ENCODE measurements around the gene YAE1.
"Not testable (repeated sequence)": the region's sequence is repeated elsewhere in the genome, so short reads cannot be mapped to it uniquely, and the experiment has no call there.

Gene YAE1, protein sequence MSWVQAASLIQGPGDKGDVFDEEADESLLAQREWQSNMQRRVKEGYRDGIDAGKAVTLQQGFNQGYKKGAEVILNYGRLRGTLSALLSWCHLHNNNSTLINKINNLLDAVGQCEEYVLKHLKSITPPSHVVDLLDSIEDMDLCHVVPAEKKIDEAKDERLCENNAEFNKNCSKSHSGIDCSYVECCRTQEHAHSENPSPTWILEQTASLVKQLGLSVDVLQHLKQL

DNA sequence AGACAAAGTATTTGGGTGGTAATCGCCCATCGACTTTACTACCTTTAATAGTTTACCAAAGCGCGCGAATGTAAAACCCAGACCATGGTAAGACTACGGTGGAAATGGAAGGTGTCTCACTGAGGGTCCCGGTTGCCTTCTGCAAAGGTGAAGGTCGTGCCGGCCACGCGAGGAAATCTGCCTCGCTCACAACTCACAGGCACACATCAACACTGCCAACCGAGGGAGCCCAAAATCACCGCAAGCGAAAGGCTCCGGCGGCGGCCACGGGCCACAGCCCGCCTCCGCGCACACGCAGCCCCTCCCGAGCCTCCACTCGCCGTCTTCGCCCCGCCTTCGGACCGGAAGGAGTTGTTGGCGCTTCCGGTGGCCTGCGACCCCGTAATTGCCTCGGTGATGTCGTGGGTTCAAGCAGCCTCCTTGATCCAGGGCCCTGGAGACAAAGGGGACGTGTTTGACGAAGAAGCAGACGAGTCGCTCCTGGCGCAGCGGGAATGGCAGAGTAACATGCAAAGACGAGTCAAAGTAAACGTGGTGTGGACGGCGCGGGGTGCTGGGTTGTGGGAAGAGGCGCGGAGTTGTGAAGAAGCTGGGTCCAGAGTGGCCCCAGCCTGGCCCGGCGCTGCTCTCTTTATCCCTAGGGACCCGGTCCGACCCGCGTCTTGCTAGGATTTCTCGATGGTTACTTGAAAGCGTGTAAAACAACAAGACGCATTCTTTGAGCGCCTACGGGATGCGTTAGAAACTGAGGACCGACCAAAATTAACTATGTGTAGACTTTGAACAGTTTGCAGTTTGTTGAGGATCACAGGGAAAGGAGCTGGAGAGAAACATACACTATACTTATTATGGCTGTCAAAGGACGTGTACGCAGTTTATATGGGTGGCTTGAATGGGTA is at the start of gene YAE1:
Gene YAE1 (plus strand): TSS at position 382 of the 899 bp plus-strand sequence. CDS start 15 bp downstream, at position 397.
- DNase-seq (ENCODE audit: low read depth), result peak; percentile 39

DNA sequence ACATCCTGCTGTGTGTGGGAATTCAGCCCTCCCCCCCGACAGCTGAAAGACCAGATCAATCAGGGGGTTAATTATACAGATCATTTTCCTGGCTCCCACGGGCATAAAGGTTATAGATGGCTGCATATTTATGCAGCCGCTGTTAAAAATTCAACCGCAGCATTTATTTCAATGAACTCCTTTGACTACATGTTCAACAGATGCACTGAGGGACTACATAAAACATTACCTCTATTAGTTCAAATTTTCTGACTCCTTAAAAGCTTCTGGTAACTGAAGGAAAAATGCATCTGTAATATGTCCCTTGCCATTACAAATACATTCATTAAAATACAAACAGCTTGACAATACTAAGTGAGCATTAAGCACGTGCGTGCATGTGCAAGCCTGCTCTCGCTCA is 49.7 kb upstream of the YAE1 start:
- DNase-seq (ENCODE audit: low read depth), result no peak

DNA sequence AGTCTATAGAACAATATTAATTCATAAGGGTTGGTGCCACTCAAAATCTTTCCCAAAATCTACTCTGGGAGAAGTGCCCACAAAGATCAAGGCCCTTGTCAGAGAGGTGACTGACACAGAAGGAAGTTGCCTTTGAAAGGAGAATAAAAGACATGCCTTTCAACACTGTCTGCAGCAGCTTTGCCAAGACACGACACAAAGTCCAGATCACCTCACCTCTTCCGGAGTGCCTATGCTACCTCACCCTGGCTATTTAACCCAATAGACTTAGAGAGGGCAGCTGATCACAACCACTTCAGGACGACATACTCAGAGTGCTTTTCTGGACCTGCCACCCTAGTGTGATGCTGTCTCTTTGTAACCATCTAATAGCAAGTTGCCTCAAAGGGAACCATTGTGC is 49.0 kb upstream of the YAE1 start:
- no peak for DNase-seq (ENCODE audit: low read depth)

DNA sequence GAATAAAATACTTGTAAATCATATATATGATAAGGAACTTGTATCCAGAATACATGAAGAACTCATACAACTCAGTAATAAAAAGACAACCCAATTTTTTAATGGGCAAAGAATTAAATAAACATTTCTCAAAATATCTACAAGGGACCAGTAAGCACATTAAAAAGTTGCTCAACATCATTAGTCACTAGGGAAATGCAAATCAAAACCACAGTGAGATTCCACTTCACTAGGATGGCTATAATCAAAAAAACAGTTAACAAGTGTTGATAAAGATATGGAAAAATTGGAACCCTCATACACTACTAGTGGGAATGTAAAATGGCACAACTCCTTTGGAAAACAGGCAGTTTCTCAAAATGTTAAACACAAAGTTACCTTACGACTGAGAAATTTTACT is 40.3 kb upstream of the YAE1 start:
- DNase-seq (ENCODE audit: low read depth), result no peak

DNA sequence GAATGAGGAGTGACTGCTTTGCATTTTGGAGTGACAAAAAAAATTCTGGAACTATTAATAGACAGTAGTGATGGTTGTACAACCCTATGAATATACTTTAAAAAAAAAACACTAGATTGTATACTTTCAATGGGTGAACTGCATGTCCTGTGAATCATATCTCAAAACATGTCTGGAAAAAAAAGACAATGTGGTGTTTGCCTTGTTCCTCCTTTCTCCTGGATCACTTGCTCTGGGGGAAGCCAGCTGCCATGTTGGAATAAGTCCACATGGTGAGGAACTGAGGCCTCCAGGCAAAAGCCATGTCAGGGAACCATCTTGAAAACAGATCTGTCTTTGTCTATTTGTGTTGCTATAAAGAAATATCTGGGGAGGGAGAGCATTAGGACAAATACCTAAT is 39.5 kb upstream of the YAE1 start:
- no peak for DNase-seq (ENCODE audit: low read depth)

DNA sequence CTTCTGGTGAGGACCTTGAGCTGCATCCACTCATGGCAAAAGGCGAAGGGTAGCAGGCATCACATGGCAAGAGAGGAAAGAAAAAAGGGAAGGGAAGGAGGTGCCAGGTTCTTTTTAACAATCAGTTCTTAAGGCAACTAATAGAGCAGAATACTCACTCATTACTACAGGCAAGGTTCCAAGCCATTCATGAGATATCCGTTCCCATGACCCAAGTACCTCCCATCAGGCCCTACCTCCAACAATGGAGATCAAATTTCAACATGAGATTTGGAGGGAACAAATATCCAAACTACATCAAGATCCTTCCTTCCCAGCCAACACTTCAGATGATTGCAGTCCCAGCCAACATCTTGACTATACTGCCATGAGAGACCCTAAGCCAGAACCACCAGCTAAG is 38.9 kb upstream of the YAE1 start:
- DNase-seq (ENCODE audit: low read depth), result no peak

DNA sequence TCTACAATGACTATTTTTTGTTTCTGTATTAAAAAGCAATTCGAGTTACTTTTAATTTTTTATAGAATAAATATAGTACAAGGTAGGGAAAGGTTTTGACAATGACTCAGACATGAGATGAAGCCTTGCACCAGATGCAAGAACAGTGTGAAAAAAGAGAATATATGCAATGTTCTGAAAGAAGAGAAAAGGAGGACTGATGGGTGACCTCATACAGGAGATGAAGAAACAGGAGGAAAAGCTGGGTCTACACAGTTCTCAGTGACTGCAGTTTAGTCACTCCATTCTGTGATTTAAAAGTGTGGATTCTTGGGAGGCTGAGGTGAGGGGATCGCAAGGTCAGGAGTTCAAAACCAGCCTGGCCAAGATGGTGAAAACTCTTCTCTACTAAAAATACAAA is 38.3 kb upstream of the YAE1 start:
- DNase-seq (ENCODE audit: low read depth), result no peak

DNA sequence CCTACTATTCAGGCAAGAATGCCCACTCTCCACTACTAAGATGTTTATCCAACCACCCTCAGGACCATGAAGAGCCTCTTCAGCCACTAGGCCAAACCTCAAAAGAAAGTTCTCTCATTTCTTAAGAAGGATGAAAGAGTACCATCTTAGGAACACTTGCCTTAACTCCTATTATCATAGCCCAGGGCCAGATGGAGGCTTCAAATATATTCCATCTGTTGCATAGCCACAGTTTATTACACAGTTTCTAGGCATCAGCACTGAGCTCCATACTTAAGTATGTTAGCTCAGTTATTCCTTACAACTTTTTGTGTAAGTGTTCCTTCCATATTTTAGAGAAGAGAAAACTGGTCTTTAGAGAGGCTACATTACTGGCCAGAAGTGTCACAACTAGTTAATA is 37.4 kb upstream of the YAE1 start:
- no peak for DNase-seq (ENCODE audit: low read depth)

DNA sequence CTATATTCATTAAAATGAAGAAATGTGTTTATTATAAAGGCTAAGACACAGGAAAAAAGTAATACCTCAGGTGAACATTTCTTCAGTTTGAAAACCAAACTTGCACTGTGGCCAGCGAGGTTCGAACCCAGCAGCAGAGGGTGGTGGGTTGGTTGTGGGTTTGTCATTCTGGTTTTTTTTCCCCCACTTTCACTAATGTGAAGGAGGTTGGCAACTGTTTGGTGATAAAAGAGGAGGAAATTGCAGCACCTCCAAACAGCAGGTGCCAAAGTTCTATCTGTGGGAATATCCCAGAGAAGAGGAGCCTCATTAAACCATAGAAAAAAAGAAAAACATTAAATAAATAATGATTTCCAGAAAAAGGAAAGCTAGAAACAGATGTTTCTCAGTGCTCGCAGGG is 36.6 kb upstream of the YAE1 start:
- no peak for DNase-seq (ENCODE audit: low read depth)

DNA sequence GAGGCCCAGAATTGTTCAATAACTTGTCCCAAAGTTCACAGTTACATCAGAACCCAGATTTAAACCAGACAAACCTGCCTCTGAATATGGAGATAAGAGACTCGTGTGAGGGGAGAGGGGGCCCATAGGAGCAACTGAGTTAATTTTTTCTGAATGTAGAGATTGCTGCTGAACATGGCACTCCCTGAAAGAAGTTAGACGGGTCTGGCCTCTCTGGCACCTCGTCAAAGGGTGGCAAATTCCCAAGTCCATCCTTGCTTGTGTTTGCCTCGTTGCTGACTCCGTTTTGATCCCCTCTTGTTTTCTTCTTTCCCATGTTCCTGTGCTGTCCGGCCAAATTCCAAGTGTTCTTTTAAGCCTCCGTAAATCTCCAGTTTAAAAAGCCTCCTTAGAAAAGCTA is 35.2 kb upstream of the YAE1 start:
- DNase-seq (ENCODE audit: low read depth), result no peak

DNA sequence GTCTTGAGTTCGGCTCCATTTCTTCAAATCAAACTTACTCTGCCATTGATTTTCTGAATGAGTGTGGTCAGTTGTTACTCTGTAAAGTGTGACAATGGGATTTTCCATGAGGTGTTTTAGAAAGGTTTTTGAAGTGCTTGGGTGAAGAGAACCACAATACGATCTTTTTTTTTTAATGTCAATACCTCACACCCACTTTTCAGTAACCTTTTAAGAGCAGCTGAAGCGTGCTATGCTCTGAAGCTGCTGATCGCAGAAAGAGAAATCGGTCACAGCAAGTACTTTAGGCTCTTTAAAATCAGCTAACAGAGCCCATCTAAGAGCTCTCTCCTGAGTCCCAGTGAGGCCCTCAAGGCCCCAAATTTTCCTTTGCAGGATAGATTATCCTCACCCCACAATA is 34.4 kb upstream of the YAE1 start:
- DNase-seq (ENCODE audit: low read depth), result no peak

DNA sequence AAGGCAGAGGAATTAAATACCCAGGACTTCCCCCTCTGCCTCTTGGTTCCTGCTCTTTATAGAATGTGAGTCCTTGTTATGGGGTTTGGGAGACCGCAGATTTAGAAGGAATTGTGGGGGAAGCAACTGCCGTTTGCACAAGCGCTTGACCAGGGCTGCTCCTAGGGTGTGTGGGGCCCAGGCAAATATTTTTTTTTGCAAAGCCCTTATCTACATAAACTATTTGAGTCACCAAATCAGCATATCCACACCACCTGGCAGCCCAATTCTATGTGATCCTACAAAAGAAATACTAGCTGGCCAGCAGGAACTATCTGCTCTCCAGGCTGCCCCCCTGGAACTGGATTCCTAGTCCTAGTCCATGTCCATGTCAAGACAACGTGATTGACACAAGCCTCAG is 33.4 kb upstream of the YAE1 start:
- no peak for DNase-seq (ENCODE audit: low read depth)

DNA sequence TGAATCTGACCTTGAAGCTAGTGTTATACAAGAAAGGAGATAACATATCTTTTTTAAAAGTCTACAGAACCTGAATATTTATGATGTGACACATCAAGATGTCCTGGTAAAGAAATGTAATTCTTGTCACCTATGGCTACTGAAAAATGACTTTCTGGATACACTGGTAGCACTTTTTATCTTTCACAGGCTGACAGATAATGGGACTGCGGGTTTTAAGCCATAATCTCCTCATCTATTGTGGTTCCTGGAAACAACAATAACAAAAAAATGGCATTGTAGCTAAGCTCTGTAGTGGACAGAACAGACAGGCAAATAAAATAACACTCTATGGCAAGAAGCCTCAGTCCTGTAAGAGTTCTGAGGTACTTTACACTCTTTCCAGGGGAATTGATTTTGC is 31.6 kb upstream of the YAE1 start:
- DNase-seq (ENCODE audit: low read depth), result no peak

DNA sequence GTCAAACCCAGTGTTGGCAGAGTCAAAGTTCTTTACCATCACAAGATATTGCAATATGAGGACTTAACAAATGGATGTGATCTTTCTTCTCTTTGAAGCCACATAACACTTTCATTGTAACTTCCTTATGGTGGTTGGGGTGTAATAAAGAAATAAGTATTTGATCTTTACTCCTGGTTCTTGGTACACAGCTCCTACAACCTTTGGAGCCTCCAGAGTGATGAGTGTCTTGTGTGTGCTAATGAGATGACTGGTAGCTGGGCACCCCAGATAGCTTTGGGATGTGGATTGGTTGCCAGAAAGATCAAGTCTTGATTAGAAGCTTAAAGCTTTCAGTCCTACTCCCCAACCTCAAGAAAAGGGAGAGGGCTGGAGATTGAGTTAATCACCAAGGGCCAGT is 31.1 kb upstream of the YAE1 start:
- no peak for DNase-seq (ENCODE audit: low read depth)

DNA sequence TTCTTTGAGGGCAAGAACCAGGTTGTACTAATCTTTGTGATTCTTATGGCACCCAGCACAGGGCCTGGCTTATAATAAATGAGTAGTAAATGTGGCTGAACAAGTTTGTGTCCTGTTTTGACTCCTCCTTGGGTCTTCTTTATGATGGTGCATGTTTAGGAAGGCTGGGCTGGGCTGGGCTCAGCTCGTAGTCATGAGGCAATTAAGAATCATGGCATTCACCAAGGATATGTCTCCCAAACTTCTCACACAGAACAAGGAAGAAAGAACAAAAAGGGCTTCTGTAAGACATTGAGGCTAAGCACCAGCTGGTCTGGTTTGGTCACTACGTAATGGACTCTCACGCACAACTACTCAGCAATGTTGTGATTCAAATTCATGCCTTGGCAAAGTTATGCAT is 30.5 kb upstream of the YAE1 start:
- no peak for DNase-seq (ENCODE audit: low read depth)

DNA sequence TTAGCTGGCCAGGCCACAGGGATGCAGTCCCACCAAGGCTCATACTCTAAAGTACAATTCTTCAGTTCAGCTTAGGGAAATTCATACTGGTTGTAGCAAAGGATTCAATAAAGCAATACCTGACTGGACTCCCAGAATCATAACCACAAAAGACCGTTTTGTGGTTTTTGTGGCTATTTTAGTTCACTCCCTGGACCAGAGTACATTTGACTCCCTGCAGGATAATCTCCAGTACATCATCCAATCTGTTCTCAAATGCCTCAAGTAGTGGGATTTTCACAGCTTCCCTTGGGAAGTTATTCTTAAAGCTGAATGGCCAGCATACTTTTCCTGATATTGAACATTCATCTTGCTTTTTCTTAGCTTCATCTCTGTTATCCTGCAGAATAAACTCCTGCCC is 29.3 kb upstream of the YAE1 start:
- DNase-seq (ENCODE audit: low read depth), result no peak

DNA sequence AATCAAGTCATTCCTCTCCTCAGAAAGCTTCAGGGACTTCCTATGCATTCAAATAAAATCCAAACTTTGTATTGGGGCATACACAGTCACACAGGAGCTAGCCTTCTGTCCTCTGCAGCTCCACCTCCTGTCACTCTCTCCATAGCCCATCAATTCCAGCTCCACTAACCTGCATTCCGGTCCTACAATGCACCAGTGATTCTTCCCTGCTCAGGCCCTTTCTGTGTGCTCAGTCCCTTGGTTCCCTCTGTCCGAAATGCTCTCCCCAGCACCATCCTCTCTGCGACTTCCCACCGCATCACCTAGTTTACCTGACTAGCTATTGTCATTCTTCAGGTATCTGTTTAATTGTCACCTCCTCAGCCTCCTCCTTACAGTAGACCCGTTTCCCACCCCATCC is 26.4 kb upstream of the YAE1 start:
- no peak for DNase-seq (ENCODE audit: low read depth)

DNA sequence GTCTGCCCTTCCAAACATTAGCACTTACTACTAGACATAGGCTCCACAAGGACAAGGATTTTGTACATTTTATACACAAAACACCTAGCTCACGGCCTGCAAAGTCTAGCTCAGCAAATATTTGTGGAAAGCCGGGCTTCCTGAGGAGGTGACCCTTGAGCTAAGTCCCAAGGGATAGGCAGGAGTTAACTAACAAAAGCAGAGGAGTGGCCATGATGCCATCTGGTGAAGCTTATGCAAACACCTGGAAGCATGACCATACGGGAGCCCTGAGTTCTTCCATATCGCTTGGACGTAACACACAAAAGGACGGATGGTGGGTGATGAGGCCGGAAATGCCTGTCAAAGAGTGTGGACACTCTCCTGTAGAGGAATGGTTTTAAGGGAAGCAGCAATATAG is 25.9 kb upstream of the YAE1 start:
- no peak for DNase-seq (ENCODE audit: low read depth)

DNA sequence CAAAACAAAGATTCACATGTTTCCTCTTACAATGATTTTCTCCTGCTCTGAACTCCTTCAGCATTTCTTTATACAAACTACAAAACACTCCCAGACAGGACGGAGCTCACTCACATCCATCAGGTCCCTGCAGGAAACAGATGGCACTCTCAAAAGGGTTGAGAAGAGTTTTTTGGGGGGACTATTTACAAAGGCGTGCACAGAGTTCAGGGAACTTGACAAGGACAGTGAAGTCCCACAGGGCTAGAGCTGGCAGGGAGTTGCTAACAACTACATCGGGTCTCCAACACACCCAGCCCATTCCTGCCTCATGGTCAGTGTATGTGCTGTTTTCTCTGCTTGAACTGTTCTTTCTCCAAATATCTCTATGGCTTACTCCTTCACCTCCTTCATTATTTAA is 24.7 kb upstream of the YAE1 start:
- DNase-seq (ENCODE audit: low read depth), result no peak

DNA sequence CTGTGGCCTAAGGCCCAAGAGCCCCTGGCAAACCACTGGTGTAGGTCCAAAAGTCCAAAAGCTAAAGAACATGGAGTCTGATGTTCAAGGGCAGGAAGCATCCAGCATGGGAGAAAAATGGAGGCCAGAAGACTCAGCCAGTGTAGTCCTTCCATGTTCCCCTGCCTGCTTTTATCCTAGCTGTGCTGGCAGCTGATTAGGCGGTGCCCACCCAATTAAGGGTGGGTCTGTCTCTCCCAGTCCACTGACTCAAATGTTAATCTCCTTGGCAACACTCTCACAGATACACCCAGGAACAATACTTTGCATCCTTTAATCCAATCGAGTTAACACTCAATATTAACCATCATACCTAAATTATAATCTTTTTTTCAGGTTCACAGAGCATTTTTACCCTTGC is 21.4 kb upstream of the YAE1 start:
- DNase-seq (ENCODE audit: low read depth), result not testable (repeated sequence)

DNA sequence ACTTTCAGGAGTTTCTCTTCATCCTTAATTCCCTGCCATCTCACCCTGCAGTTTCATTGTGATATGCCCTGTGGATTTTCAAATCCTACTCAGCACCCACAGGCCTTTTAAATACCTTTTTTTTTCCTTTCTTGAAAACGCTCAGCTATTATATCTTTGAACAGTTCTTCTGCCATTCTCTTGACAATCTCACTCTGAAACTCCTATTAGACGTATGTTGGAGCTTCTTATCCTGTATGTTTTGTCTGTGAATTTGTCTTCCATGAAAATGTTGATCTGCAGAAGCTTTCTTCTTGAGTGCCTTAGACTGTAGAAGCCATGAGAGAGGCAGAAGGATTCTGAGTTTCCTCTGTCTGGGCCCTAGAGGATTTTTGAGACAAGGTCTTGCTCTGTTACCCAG is 18.9 kb upstream of the YAE1 start:
- no peak for DNase-seq (ENCODE audit: low read depth)

DNA sequence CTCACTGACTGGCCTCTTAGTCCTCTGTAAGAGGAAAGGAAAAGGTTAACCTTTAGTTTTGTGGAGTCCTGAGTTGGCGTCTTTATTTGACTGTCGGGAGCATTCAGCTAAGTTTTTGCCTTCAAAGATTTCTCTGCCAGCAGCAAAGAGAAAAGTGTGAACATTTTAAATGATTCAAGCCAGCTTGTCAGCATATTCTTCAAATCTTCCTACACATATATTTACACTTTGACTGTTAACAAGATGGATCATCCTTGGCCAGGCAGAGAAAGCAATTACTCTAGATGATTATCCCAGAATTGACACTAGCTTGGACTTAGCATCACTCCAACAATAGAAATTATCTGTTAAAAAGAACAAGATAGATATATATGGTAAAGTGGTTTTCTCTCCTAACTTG is 15.8 kb upstream of the YAE1 start:
- no peak for DNase-seq (ENCODE audit: low read depth)

DNA sequence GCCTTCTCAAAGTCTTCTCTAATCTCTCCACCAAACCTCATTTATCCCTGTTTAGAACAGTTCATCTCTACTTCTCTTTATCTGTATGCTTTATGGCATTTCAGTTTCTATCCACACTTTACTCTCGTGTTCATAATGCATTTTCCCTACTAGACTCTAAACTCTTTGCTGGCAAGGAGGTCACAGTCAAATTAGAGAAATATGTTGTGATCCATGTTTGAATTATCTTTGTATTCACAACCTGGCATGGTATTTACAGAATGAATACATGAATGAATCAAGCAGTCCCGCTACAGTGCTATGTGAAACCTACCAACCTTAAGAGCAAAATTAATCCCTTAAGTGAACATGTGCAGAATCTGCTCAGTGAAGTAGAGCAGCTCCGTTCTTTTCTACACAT is 12.8 kb upstream of the YAE1 start:
- DNase-seq (ENCODE audit: low read depth), result no peak

All from CMK (cell line).